GM19099 (cell line): ENCODE data around the gene ARID3C.
A peak's percentile ranks its signal among the peaks of the same experiment; 100 is the strongest.

Source experiments
- POLR2A ChIP-seq: IDR thresholded peaks from 3 replicates; pipeline ENCODE4 v1.6.1; 2011; ENCODE audit warnings: low read depth; ENCODE audit not compliant: insufficient read length; ENCODE audit errors: extremely low read depth

ARID3C gene

DNA sequence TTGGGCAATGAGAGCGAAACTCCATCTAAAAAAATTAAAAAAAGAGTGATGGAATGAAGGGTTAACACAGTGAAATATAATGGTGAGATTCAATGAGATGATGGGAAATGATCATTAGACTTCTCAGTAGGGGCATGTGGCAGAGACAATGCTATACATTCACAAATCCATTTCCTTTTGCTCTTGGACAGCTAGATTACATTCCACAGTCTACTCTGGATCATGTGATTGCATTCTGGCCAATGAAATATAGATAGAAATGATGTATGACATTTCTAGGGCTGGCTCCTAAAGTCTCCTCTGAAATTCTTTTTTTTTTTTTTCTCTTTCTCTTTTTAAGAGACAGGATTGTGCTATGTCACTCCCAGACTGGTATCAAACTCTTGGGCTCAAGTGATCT is 13.8 kb upstream of the ARID3C start:
- no peak for TF ChIP-seq POLR2A

GRCh38 chr9:34638138-34638445 is 9.2 kb upstream of the ARID3C start:
- no peak for TF ChIP-seq POLR2A

- peak; percentile 80 for TF ChIP-seq POLR2A
Measured at GRCh38 chr9:34637356-34638137, 8.7 kb upstream of the ARID3C start, which contains the start of gene SIGMAR1. Gene SIGMAR1, minus strand, starts transcription at chr9:34637787. Its CDS starts 90 bp downstream, at chr9:34637697.

DNA sequence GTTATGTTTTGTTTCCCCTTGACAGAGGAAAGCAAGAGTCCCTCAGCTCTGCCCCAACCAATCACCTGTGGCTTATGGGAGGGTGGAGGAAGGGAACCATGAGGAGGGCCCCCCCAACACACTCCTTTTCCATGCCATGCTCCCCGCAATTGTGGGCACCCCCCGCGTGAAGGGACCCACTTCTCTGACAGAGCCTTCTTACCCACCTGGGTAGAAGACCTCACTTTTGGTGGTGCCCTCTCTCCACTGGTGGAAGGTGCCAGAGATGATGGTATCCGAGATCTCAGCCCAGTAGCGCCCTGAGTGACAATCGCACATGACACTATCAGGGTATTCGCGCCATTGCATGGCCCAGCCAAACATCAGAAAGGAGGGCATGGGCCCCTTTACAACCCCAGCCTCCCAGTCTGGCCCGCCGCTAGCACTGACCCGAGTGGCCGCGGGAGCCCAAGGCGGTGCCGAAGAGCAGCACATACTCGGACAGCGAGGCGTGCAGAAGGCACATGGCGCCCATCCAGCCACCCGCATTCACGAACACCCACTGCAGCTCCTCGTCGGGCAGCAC is 8.0 kb upstream of the ARID3C start:
- TF ChIP-seq POLR2A, result no peak

DNA sequence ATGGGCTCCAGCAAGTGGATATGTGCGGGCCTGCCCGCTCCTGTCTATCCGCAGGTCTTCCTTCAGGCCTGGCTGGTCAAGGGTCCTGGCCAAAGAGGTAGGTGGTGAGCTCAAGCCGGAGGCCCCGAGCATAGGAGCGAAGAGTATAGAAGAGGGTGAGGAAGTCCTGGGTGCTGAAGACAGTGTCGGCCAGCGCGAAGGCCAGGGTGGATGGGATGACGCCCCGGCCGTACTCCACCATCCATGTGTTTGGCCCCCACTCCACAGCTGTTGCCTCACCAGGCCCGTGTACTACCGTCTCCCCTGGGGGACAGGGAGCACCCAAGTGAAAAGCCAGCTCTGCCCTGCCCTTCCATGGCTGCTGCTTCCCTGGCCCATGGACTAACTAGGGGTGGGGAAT is 6.7 kb upstream of the ARID3C start:
- no peak for TF ChIP-seq POLR2A

DNA sequence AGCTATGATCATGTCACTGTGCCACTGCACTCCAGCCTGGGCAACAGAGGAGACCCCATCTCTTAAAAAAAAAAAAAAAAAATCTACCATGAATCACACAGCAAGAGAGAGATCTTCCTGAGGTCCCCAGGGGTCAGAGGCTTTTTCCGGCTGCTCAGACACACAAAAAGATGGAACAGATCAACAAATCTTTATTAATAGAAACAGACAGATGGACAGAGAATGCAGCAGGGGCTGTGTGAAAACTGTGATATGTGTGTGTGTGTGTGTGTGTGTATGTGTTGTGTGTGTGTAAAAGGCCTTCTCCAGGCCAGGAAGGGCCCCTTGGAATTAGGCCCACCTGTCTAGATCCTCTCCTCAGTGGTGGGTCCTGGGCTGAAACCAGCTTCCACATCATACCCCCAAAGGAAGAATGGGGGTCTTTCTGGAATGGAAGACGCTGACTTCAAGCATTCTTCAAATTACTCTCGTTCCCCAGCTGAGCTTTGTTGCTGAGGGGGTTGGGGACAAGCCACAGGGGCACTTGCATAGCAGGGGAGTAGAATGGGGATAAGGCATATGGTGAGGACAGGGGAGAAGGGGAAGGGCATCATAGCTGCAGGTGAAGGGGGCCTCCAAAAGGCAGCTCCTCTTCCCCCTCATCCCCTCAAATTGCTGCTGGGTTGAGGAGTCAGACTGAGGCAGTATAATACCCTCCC is 5.8 kb upstream of the ARID3C start:
- TF ChIP-seq POLR2A, result no peak

DNA sequence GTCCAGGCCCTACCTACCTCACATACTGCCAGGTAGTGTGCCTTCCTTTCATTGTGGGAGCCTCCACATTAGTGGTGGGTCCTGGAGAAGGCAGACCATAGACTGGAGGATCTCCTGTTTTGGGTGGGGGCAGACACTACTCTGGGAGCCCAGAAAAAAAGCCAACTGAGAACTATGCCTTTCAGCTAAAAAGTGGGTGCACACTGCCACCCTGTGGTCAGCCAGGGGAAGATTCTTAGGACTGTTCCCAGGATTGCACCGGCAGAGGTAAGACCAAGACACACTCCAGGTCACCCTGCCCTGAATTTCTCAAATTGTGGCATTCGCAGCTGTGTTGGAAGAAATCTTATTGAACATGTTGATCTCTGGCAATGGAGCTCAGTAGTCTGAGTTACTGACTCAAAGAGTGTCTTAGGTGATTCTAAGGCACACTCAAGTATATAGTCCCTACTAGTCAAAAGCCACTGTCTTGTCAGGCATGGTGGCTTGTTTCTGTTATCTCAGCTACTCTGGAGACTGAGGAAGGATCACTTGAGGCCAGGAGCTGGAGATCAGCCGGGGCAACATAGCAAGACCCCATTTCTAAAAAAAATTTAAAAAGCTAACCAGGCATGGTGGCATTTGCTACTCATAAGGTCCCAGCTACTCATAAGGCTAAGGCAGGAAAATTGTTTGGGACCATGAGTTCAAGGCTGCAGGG is 5.1 kb upstream of the ARID3C start:
- no peak for TF ChIP-seq POLR2A

- no peak for TF ChIP-seq POLR2A
Measured at GRCh38 chr9:34633166-34633565, 4.3 kb upstream of the ARID3C start.

DNA sequence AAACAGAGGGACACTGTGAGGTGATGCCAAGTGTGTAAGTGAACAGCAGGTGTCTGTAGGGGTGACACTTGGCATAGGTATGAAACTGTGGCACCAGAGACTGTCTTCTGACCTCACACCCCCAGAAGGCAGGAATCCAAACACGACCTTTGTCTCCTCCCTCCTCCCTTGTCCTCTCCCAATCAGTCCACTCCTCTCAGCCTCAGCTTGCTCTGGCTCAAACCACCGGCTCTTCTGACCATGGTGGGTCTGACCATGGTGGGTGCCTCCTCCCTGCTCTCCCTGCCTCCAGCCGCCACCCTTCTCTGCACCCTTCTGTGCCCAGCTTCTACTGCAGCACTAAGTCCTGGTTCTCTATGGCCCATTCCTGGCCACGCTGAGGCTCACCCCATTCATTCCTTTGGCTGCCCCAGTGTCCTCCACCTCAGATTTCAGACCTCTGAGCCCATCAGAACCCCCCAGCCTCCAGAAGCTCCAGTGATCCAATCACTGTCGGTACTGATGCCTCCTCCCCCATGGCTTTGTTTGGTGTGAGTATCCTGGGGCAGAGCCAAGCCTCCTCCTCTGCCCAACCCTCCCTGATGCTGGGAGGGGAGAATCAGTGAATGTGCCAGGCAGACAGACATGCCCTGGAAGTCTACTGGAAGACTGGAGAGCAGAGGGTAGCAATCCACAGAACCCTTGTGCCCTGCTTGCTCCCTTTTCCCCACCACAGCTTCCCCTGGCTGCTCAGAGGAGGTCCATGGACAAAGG is 1.7 kb upstream of the ARID3C start:
- no peak for TF ChIP-seq POLR2A

DNA sequence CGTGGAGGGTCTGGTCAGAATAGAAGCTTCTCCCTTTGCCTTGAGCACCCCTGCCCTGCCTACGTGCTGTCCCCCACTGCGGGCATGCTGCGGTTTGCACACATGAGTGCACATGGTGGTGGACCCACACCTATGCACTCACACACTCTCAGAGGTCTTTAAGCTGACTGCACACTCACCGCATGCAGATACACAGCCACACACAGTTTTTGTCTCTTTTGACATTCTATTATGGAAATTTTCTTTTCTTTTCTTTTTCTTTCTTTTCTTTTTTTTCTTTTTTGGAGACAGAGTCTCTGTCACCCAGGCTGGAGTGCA is 584 bp upstream of the ARID3C start:
- no peak for TF ChIP-seq POLR2A

GRCh38 chr9:34627716-34628655 is 880 bp downstream of the ARID3C start:
- TF ChIP-seq POLR2A, result no peak

DNA sequence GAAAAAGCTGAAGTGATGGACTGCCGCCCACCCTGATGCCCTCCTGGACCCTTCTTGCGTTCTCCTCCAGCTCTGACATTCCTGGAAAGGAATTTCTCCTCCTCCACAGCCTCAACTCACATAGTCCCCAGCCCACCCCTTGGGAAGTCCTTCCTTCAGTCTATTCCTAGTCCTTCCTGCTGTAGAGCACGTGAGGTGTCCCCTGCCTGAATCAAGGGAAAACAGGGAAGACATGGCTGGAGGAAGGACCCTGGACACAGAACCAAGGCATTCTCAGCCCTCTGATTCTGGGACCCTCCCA is 3.7 kb downstream of the ARID3C start:
- TF ChIP-seq POLR2A, result no peak

DNA sequence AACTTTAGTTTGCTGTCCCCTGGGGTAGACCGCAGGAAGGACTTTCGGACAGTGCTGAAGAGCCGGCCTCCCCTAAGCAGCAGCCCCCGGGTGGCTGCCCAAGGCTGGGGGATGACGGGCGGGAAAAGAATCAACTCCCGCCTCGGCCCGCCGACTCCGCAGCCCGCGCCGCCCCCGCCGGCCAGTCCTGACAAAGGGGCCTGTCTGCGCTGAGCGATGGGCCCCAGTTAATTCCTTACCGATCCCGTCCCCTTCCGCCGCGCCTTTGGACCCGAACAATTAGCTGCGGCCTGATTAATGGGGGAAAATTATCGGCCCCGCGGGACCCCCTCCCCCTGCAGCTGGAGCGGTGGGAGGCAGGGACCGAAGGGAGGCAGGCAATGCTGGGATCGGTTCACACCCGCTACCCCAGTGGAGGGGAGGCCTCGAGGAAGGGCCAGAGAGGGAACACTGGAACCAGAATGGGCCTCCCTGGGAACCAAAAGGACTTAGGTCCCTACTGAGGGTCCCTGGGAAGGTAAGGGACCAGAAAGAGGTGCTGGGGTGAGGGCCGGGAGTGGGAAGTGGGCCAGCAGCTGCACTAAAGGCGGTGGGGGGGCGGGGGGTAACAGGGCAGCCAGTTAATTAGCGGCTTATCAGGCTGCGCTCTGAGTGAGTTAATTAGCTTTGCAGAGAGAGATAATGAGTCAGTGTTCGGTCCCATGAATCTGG is 4.2 kb downstream of the ARID3C start:
- no peak for TF ChIP-seq POLR2A

GRCh38 chr9:34623374-34624235 is 5.3 kb downstream of the ARID3C start:
- TF ChIP-seq POLR2A, result no peak
